ENCODE measurements around the gene F2.

DNA sequence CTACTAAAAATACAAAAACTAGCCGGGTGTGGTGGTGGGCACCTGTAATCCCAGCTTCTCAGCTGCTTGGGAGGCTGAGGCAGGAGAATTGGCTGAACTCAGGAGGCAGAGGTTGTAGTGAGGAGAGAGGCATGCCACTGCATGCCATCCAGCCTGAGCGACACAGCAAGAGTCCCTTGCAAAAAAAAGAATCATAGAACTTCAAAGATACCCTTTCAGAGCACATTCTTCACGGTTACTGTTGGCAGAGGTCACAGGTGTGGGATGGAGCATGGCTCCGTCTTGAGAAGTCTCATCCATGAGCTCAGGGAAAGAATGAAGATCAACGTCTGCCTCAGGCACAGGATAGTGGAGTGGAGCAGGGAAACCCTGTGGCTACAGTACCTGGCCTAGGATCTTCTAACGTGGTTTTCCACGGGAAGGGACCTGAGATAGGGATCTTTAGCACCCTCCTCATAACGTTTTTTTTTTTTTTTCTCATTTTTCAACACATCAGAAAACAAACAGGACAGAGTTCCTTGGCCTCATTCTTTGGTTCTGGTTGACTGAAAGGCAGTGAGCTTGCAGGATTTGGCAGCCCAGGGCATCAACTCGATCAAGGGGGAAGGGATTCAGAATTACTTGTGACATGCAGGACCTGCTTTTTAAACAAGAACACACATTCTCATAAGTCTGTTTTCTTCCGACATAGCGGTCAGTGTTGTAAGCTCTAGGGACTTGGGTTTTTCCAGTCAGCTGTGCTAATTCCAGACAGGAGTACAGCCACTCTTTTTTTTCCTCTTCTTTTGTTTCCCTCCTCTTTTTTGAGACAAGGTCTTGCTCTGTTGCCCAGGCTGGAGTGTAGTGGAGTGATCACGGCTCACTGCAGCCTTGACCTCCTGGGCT is 22.8 kb downstream of the F2 start:
- TF ChIP-seq EZH2phosphoT487 (IDR thresholded peaks at IDR 0.05; ENCODE audit: insufficient read depth, low read depth): no peak
- no peak for TF ChIP-seq EZH2 (IDR thresholded peaks at IDR 0.05; ENCODE audit: insufficient read depth, poor library complexity, severe bottlenecking)
